Measurements from ENCODE around the gene ABCA9.

DNA sequence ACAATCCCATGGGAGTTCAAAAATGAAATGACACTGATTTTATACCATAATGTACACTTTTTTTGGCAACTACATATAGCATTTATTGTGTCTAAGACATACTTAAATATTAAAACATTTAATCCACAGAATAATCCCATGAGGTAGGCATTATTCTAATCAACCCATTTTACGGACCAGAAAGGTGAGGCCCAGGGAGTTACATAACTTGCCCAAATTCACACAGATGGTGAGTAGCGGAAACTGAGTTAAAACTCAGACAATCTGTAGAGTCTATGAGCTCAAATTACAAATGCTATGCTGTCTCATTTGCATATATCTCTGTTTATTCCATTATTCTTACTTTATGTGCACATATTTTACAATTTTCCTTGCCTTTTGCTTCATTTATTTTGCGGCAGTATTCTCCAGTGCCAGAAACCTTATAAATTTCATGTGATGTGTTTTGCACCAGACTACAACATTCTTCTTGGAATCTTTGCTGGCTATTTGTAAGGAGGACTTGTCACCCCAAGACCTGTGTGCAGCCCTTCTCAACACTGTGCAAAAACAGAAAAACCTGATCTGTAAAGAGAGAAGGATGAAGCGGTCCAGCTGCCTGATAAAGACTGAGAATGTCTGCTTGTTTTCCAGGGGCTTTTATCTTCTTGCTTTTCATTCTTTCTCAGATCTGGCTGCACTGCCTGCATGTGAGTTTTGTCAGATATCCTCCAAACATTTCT, 2.3 kb upstream of the ABCA9 start:
- TF ChIP-seq, protein P1, sequence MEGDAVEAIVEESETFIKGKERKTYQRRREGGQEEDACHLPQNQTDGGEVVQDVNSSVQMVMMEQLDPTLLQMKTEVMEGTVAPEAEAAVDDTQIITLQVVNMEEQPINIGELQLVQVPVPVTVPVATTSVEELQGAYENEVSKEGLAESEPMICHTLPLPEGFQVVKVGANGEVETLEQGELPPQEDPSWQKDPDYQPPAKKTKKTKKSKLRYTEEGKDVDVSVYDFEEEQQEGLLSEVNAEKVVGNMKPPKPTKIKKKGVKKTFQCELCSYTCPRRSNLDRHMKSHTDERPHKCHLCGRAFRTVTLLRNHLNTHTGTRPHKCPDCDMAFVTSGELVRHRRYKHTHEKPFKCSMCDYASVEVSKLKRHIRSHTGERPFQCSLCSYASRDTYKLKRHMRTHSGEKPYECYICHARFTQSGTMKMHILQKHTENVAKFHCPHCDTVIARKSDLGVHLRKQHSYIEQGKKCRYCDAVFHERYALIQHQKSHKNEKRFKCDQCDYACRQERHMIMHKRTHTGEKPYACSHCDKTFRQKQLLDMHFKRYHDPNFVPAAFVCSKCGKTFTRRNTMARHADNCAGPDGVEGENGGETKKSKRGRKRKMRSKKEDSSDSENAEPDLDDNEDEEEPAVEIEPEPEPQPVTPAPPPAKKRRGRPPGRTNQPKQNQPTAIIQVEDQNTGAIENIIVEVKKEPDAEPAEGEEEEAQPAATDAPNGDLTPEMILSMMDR (optimal IDR thresholded peaks at IDR 0.05 in 1 of 3, IDR thresholded peaks at IDR 0.05 in 1 of 3, conservative IDR thresholded peaks at IDR 0.05 in 1 of 3; ENCODE audit: extremely low read depth in 1 of 3, insufficient read depth in 2 of 3, low read length in 3 of 3), result no peak
- TF ChIP-seq EZH2 (IDR thresholded peaks at IDR 0.05; ENCODE audit: low read length), result no peak

All from keratinocyte (primary cell).